Mesothelial cell of epicardium (in vitro differentiated cells): ENCODE data around the gene SH3RF3. TPM values are rescaled to one million over a fixed set of nuclear protein-coding genes. Genes with fewer than 3 reads are reported as not detected.

Source experiments
- DNase-seq, 2 experiments: peaks; one replicate each; pipeline ENCODE4 v3.0.0; 2021; ENCODE audit warnings: low spot score in 2 of 2; ENCODE audit not compliant: unreplicated experiment in 2 of 2
- H3K27ac Mint-ChIP-seq: 2 replicates; pipeline ENCODE4 v1.8.0; 2021; ENCODE audit warnings: mixed read lengths
- H3K27me3 Mint-ChIP-seq: 2 replicates; pipeline ENCODE4 v1.8.0; 2021; ENCODE audit warnings: low read depth, mixed read lengths
- H3K36me3 Mint-ChIP-seq: 2 replicates; pipeline ENCODE4 v1.8.0; 2021; ENCODE audit warnings: mixed read lengths
- H3K4me1 Mint-ChIP-seq: 2 replicates; pipeline ENCODE4 v1.8.0; 2021; ENCODE audit warnings: mixed read lengths
- H3K4me3 Mint-ChIP-seq: 2 replicates; pipeline ENCODE4 v1.8.0; 2021; ENCODE audit warnings: mild to moderate bottlenecking, moderate library complexity, mixed read lengths
- H3K9me3 Mint-ChIP-seq: 2 replicates; pipeline ENCODE4 v1.8.0; 2021; ENCODE audit warnings: mixed read lengths
- total RNA-seq: library from RNA; stranded (reverse); gene quantifications from 3 replicates; pipeline ENCODE4 v1.2.1, GENCODE V29; 2021
- TF ChIP-seq, protein P1 (sequence below): fragments of 200-600 bp; sonication (generic); IDR thresholded peaks from one replicate; pipeline ENCODE4 v1.5.0; 2021; ENCODE audit warnings: antibody characterized with exemption; ENCODE audit not compliant: unreplicated experiment

The SH3RF3 gene
- total RNA-seq, 1 donor from 2014 or later: 2.7 TPM

DNA sequence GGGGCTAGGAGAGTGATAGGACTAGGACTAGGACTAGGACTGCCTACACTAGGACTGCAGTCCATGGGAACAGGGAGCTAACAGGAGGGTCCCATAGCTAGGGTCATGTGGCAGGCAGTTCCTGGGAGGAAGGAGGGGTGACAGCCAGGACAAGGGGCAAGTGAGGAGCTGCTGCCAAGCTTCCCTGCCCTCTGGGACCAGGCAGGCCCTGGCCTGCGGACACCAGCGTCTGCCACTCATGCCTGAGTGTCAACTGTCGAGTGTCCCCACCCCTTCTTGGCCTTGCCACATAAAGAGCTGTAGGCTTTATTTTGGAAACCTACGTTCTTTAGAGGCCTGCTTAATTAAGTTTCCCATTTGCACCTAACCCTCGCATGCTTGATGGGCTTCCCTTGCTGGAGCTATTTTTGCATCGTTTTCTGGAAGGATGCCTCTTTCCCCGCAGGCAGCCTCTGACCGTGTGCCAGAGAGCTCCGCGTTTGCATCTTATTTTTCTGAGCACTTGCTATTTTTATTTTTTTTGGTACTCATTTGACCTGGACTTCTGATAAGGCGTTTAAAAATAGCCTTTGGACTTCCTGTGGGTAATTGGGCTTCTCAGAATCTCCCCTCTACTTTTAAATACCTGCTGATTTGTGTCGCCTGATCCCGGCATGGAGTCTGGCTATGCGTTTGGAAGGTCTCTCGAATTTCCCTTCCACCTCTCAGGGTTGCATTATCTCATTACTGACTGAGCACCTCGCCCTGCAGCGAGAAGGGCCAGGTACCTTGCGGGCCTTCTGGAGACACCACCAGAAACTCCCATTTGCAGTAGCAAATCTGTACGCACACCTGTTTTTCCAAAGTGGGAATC is 66.4 kb downstream of the SH3RF3 start:
- Mint-ChIP-seq H3K27ac (no peak overlapping the region), H3K4me3 (no peak overlapping the region), H3K36me3 (no peaks in the 10 kb centered on the region), H3K9me3 (no peaks in the 10 kb centered on the region), H3K27me3 (peaks cover 20% of the 10 kb centered on the region), H3K4me1 (no peaks in the 10 kb centered on the region)
- DNase-seq: no peak
- TF ChIP-seq, protein P1, sequence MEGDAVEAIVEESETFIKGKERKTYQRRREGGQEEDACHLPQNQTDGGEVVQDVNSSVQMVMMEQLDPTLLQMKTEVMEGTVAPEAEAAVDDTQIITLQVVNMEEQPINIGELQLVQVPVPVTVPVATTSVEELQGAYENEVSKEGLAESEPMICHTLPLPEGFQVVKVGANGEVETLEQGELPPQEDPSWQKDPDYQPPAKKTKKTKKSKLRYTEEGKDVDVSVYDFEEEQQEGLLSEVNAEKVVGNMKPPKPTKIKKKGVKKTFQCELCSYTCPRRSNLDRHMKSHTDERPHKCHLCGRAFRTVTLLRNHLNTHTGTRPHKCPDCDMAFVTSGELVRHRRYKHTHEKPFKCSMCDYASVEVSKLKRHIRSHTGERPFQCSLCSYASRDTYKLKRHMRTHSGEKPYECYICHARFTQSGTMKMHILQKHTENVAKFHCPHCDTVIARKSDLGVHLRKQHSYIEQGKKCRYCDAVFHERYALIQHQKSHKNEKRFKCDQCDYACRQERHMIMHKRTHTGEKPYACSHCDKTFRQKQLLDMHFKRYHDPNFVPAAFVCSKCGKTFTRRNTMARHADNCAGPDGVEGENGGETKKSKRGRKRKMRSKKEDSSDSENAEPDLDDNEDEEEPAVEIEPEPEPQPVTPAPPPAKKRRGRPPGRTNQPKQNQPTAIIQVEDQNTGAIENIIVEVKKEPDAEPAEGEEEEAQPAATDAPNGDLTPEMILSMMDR: no peak

DNA sequence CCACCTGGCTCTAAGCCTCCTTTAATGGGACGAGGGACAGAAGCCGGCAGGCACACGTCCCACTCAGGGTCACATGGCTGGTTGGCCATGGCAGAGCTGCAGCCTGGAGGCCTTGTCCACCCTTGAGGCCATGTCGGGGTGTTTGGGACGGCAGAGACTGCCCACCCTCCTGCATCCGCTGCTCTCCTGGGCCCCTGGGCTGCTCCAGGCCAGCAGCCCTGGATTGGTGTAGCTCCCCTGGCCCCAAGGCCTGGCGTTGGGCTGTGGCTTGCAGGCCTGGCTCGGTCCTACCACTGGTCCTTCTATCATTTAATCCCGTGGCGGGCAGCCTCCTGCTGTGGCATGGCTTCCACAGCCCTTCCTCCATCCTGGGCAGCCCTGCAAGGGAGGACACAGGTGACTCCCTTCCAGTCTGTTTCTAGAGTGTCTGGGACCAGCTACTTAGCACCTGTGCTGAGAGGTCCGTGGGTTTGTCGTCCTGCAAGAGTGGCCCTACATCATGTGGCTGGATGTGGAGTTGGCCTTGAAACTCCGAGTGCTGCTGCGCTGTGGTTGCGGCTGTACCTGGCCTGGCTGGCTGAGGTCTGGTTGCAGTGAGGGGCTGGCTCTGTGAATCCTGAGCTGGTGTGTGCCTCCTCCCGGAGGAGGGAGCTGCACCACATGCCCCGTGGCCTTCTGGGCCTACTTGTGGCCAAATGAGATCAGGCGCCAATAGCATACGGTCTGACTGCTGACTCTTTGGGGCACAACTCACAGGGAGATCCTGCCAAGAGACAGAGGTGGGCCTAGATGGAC is 67.3 kb downstream of the SH3RF3 start:
- no peak for DNase-seq
- H3K4me1 Mint-ChIP-seq: no peaks in the 10 kb centered on the region
- H3K9me3 Mint-ChIP-seq: no peaks in the 10 kb centered on the region
- no peak overlapping the region for H3K27ac Mint-ChIP-seq
- H3K36me3 Mint-ChIP-seq: no peaks in the 10 kb centered on the region
- H3K4me3 Mint-ChIP-seq: no peak overlapping the region
- H3K27me3 Mint-ChIP-seq: peaks cover 13% of the 10 kb centered on the region
- TF ChIP-seq, protein P1: no peak

DNA sequence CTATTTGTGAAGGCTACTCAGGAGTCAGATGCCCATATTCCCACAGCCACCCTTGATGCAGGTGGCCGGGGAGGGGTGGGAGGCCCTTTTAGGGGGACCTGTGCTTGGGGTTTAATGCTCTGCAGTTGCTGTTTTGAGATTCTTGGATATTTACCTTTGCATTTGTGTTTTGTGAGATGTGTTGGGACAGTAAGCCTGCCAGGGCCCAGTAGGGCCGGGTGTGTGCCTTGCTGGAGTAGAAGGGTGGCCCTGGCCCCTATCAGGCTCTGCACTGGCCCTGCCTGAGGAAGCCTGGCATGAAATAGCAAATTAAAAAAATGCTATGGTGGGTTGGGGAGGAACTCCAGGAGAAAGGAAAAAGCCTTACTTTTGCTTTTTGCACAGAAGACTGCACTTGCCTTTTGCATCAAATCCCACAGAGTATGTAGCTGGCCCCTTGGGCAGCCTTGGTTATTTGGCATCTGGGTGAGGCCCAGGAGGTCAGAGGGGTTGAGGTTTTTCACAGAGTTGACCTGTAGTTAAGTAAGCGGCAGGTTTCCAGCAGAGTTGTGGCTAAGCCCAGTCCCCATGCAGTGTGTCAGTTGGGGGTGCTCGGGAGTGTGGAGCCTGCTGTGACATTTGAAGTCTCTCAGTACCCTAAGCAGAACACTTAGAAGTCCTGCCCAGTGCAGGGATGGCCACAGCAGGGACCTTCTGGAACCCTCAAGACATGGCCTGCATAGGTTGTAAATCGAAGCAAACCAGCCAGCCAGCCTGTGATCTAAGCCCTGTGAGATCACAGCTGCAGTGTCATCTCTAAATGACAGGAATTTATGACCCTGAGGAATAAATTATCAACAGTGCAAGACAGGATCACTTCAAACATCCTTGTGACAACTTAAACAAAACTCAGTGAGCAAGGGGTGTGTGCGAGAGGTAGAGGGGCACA is 68.8 kb downstream of the SH3RF3 start:
- Mint-ChIP-seq H3K27me3 (peaks cover 9% of the 10 kb centered on the region), H3K36me3 (no peaks in the 10 kb centered on the region), H3K4me1 (peaks cover 8% of the 10 kb centered on the region), H3K4me3 (no peak overlapping the region), H3K27ac (no peak overlapping the region), H3K9me3 (no peaks in the 10 kb centered on the region)
- TF ChIP-seq, protein P1: no peak
- DNase-seq: no peak

DNA sequence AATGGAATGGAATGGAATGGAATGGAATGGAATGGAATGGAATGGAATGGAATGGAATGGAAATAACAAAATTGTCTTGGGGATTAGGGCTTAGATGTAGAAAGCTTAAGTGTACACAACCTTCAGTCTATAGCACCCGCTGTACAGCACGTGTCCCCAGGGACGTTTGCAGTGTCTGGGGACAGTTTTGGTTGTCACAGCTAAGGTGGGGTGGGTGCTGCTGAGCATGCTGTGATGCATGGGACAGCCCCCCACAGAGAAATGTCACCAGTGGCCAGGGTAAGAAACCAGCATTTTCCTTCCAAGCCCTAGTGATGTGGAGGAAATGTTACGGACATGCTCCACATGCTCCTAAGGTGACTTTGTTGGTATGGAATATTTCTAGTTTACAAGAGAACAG is 70.8 kb downstream of the SH3RF3 start:
- Mint-ChIP-seq H3K27ac (no peak overlapping the region), H3K9me3 (no peaks in the 10 kb centered on the region), H3K36me3 (no peaks in the 10 kb centered on the region), H3K27me3 (no peaks in the 10 kb centered on the region), H3K4me1 (peaks cover 8% of the 10 kb centered on the region), H3K4me3 (no peak overlapping the region)
- DNase-seq: no peak
- TF ChIP-seq, protein P1: no peak
